Keratinocyte (primary cell): Measurements from ENCODE around the gene ABHD15. TPM values are rescaled to one million over a fixed set of nuclear protein-coding genes. Genes with fewer than 3 reads are reported as not detected.

Experiments used
- DNase-seq: peaks from one replicate; pipeline ENCODE4 v3.0.0-alpha.2; 2011; ENCODE audit warnings: low read depth, missing footprints, low spot score
- FAIRE-seq: peaks from 2 replicates; lab custom pipeline; 2011; peaks lifted over from hg19 to GRCh38; lab: Jason Lieb, UNC
- H2AFZ ChIP-seq: 2 replicates; pipeline ENCODE4 v1.6.0; 2012; ENCODE audit warnings: low read length, control low read depth, inconsistent platforms; ENCODE audit not compliant: control insufficient read depth
- H3K27ac ChIP-seq: 2 replicates; pipeline ENCODE4 v1.5.1; 2011; ENCODE audit warnings: low read length; ENCODE audit not compliant: control insufficient read depth, insufficient read depth
- H3K27me3 ChIP-seq: 3 replicates; pipeline ENCODE4 v1.6.0; 2011; ENCODE audit warnings: low read length; ENCODE audit not compliant: control insufficient read depth, insufficient read depth; ENCODE audit errors: extremely low read depth
- H3K36me3 ChIP-seq, 2 experiments: 2 replicates in 1 of 2; 3 replicates in 1 of 2; pipeline ENCODE4 v1.5.1; 2011; ENCODE audit warnings: low read length in 2 of 2, mild to moderate bottlenecking in 1 of 2; ENCODE audit not compliant: control insufficient read depth in 2 of 2, insufficient read depth in 2 of 2; ENCODE audit errors: extremely low read depth in 1 of 2
- H3K4me1 ChIP-seq: 3 replicates; pipeline ENCODE4 v1.5.1; 2011; ENCODE audit warnings: low read length; ENCODE audit not compliant: control insufficient read depth, insufficient read depth; ENCODE audit errors: extremely low read depth
- H3K4me2 ChIP-seq: 3 replicates; pipeline ENCODE4 v1.6.0; 2011; ENCODE audit warnings: low read depth, low read length; ENCODE audit not compliant: control insufficient read depth, insufficient read depth; ENCODE audit errors: extremely low read depth
- H3K4me3 ChIP-seq, 3 experiments: fragments of 200-600 bp in 1 of 3; sonication (generic) in 1 of 3; 2 replicates in 2 of 3; 3 replicates in 1 of 3; pipeline ENCODE4 v1.5.1; 2011 to 2016; ENCODE audit warnings: low read length in 3 of 3, mild to moderate bottlenecking in 3 of 3, control low read depth in 2 of 3, inconsistent platforms in 1 of 3, low read depth in 1 of 3, mixed read lengths in 1 of 3, mixed run types in 1 of 3, moderate library complexity in 1 of 3; ENCODE audit not compliant: control insufficient read depth in 2 of 3, insufficient read depth in 2 of 3; ENCODE audit errors: extremely low read depth in 1 of 3
- H3K79me2 ChIP-seq: 2 replicates; pipeline ENCODE4 v1.6.0; 2012; ENCODE audit warnings: low read length; ENCODE audit not compliant: control insufficient read depth, insufficient read depth
- H3K9ac ChIP-seq: 3 replicates; pipeline ENCODE4 v1.6.0; 2011; ENCODE audit warnings: low read length; ENCODE audit not compliant: control insufficient read depth, insufficient read depth; ENCODE audit errors: extremely low read depth
- H3K9me1 ChIP-seq: 3 replicates; pipeline ENCODE4 v1.6.0; 2011; ENCODE audit warnings: low read length; ENCODE audit not compliant: control insufficient read depth, insufficient read depth; ENCODE audit errors: extremely low read depth
- H3K9me3 ChIP-seq: 2 replicates; pipeline ENCODE4 v1.5.1; 2012; ENCODE audit warnings: low read depth, low read length; ENCODE audit not compliant: control insufficient read depth
- H4K20me1 ChIP-seq: 3 replicates; pipeline ENCODE4 v1.6.0; 2011; ENCODE audit warnings: low read length; ENCODE audit not compliant: control insufficient read depth, insufficient read depth; ENCODE audit errors: extremely low read depth
- CTCF ChIP-seq, 3 experiments: IDR thresholded peaks in 1 of 3; conservative IDR thresholded peaks in 1 of 3; optimal IDR thresholded peaks in 1 of 3; 2 replicates in 2 of 3; 3 replicates in 1 of 3; pipeline versions ENCODE3 to v1.5.1; 2011; ENCODE audit warnings: low read length in 3 of 3, mild to moderate bottlenecking in 3 of 3, moderate library complexity in 2 of 3, control low read depth in 1 of 3, inconsistent platforms in 1 of 3; ENCODE audit not compliant: insufficient read depth in 2 of 3; ENCODE audit errors: extremely low read depth in 1 of 3
- EZH2 ChIP-seq: IDR thresholded peaks from one replicate; pipeline ENCODE4 v1.6.1; 2012; ENCODE audit warnings: inconsistent platforms, mild to moderate bottlenecking, low read length, moderate library complexity
- dilution Hi-C: fragments of 300-500 bp; cut with MboI; formaldehyde crosslinking; loops from one replicate; pipeline ENCODE4 v1.7.0; 2020; ENCODE audit warnings: low sequenced_read_pairs; ENCODE audit not compliant: extremely low pct_ligation_motif_present
- polyA plus RNA-seq, 5 experiments: library from polyadenylated mRNA; depleted of rRNA in 3 of 5; stranded (reverse) in 3 of 5; stranded (forward) in 1 of 5; unstranded in 1 of 5; fragments of >200 nt; gene quantifications; 1 replicate in 1 of 5; 2 replicates in 3 of 5; 3 replicates in 1 of 5; pipeline versions ENCODE4 v1.2.1 to v1.2.3, GENCODE V29; 2011 to 2012; ENCODE audit warnings: missing spikeins in 2 of 5, low read depth in 1 of 5, low replicate concordance in 1 of 5

The ABHD15 gene
- polyA plus RNA-seq, 1 donor (not counting 4 experiments of a cell fraction or from before 2014, with no cell fraction given): 6.2 TPM

GRCh38 chr17:29563816-29564215 lies 3.0 kb downstream of the ABHD15 start:
- Histone ChIP-seq H3K9ac (no peak overlapping the region), H3K9me1 (no peaks in the 10 kb centered on the region), H3K79me2 (no peaks in the 10 kb centered on the region), H3K36me3 (peaks cover 0 to 4% of the 10 kb centered on the region in 2 experiments), H3K27me3 (no peaks in the 10 kb centered on the region), H3K27ac (no peak overlapping the region), H2AFZ (no peak overlapping the region), H3K4me3 (no peak overlapping the region), H4K20me1 (no peaks in the 10 kb centered on the region), H3K9me3 (no peaks in the 10 kb centered on the region), H3K4me1 (peaks cover 10% of the 10 kb centered on the region), H3K4me2 (no peak overlapping the region)
- dilution Hi-C loops: no loop called here
- DNase-seq (no peak), FAIRE-seq (no peak)
- TF ChIP-seq CTCF (optimal IDR thresholded peaks at IDR 0.05 in 1 of 3, IDR thresholded peaks at IDR 0.05 in 1 of 3, conservative IDR thresholded peaks at IDR 0.05 in 1 of 3; ENCODE audit: extremely low read depth in 1 of 3, insufficient read depth in 2 of 3, low read length in 3 of 3): no peak
- TF ChIP-seq EZH2: no peak

DNA sequence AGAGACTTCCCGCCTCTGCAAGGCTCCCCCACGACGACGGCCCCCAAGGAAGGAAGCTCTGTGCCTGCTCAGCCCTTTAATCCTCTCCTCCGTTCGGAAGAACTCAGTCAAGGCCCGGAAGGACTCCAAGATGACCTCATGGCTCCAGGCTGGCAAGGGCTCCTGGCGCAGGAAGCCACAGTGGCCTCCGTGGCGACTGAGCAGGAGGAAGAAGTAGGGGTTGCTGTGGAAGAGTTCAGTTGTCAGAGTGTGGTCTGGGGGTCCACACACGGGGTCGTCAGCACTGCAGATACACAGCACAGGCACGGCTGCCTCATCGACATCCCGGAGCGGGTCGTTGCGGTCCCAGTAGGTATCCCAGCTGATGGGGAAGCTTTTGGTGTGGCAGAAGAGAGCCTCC lies 4.2 kb downstream of the ABHD15 start:
- DNase-seq: no peak
- Histone ChIP-seq H3K27me3 (no peaks in the 10 kb centered on the region), H3K79me2 (no peaks in the 10 kb centered on the region), H2AFZ (no peak overlapping the region), H3K4me3 (no peak overlapping the region), H3K9me1 (no peaks in the 10 kb centered on the region), H3K9ac (no peak overlapping the region), H3K4me2 (no peak overlapping the region), H4K20me1 (no peaks in the 10 kb centered on the region), H3K9me3 (no peaks in the 10 kb centered on the region), H3K36me3 (peaks cover 0 to 4% of the 10 kb centered on the region in 2 experiments), H3K4me1 (peaks cover 10% of the 10 kb centered on the region), H3K27ac (no peak overlapping the region)
- dilution Hi-C loops: no loop called here
- FAIRE-seq: no peak
- no peak for TF ChIP-seq EZH2
- TF ChIP-seq CTCF (optimal IDR thresholded peaks at IDR 0.05 in 1 of 3, IDR thresholded peaks at IDR 0.05 in 1 of 3, conservative IDR thresholded peaks at IDR 0.05 in 1 of 3; ENCODE audit: extremely low read depth in 1 of 3, insufficient read depth in 2 of 3, low read length in 3 of 3): no peak
